NB4 (cell line): ENCODE measurements around the gene RBM7.

ENCODE experiments used
- DNase-seq: peaks from one replicate; pipeline ENCODE4 v3.0.0; 2010; ENCODE audit warnings: low read depth
- H3K4me3 ChIP-seq: one replicate; pipeline ENCODE4 v1.5.1; 2011; ENCODE audit warnings: mild to moderate bottlenecking, low read depth, low read length, moderate library complexity
- MYC ChIP-seq: IDR thresholded peaks from 2 replicates; pipeline ENCODE4 v1.6.1; 2011; ENCODE audit warnings: low read depth, low read length
- POLR2A ChIP-seq: IDR thresholded peaks from 2 replicates; pipeline ENCODE4 v1.6.1; 2011; ENCODE audit warnings: mild to moderate bottlenecking; ENCODE audit not compliant: insufficient read length; ENCODE audit errors: extremely low read depth
- TF ChIP-seq, protein P1 (sequence below): IDR thresholded peaks from one replicate; pipeline ENCODE4 v1.5.1; 2012; ENCODE audit warnings: low read depth, low read length
- TF ChIP-seq, protein P2 (sequence below): IDR thresholded peaks from 2 replicates; pipeline ENCODE4 v1.6.1; 2011; ENCODE audit warnings: low read depth, low read length

RBM7 gene, protein sequence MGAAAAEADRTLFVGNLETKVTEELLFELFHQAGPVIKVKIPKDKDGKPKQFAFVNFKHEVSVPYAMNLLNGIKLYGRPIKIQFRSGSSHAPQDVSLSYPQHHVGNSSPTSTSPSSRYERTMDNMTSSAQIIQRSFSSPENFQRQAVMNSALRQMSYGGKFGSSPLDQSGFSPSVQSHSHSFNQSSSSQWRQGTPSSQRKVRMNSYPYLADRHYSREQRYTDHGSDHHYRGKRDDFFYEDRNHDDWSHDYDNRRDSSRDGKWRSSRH

DNA sequence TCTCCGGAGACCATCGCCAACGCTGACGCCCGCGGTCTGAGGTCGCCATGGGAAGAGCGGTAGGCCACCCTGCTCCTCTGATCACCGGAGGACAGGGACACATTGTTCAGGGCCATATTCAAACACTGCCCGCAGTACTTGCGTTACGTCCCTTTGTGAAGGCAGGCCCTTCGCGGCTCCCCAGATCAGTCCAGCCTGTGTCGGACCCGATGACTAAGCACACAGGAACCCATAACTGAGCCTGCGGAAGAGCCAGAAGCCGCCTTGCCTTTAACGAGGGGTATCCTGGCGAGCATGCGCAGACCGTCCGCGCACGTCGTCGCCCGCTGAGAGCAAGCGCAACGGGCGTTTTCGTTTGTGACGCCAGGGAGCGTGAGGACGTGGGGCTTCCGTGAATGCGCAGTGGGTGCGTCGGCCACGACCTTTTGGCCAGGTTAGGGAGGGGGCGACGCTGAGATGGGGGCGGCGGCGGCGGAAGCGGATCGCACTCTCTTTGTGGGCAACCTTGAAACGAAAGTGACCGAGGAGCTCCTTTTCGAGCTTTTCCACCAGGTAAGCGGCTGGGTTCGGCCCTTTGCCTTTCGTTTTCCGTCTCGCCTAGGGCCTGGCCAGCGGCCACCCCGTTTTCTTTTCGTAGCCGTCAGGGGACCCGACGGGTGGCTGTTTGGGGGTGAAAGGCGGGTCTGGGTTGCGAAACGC, at the start of gene RBM7, which contains the start of gene C11orf71:
Gene RBM7, plus strand, starts transcription at position 451 of the 699 bp plus-strand sequence. Its CDS starts 6 bp downstream, at position 457.
Gene C11orf71, minus strand, starts transcription at position 296 of the 699 bp plus-strand sequence. Its CDS starts 180 bp downstream, at position 116.
- TF ChIP-seq POLR2A (peak; percentile 99), MYC (peak; percentile 85)
- TF ChIP-seq, protein P1, sequence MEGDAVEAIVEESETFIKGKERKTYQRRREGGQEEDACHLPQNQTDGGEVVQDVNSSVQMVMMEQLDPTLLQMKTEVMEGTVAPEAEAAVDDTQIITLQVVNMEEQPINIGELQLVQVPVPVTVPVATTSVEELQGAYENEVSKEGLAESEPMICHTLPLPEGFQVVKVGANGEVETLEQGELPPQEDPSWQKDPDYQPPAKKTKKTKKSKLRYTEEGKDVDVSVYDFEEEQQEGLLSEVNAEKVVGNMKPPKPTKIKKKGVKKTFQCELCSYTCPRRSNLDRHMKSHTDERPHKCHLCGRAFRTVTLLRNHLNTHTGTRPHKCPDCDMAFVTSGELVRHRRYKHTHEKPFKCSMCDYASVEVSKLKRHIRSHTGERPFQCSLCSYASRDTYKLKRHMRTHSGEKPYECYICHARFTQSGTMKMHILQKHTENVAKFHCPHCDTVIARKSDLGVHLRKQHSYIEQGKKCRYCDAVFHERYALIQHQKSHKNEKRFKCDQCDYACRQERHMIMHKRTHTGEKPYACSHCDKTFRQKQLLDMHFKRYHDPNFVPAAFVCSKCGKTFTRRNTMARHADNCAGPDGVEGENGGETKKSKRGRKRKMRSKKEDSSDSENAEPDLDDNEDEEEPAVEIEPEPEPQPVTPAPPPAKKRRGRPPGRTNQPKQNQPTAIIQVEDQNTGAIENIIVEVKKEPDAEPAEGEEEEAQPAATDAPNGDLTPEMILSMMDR: no peak
- TF ChIP-seq, protein P2, sequence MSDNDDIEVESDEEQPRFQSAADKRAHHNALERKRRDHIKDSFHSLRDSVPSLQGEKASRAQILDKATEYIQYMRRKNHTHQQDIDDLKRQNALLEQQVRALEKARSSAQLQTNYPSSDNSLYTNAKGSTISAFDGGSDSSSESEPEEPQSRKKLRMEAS: peak; percentile 82
- peak within 1 kb of the TSS; percentile 83 for H3K4me3 ChIP-seq
- peak; percentile 99 for DNase-seq

DNA sequence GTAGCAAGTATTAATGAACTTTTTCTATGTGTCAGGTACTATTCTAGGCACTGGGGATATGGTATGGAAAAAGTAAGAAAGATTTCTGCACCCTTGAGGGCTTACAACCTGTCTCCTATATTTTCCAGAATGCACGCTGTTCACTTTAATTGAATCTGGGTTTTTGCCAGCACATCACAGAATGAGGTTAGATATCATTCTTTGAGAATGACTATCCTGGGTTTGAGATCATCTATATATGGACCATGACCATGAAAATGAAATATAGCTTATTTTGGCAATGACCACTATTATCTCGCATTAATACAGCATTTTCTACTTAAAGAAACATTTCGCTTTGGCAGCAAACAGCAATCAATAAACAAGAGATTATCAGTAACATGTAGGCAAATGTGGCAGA, 47.0 kb upstream of the RBM7 start:
- TF ChIP-seq MYC: no peak
- no peak overlapping the region for H3K4me3 ChIP-seq
- DNase-seq: no peak

- no peak overlapping the region for H3K4me3 ChIP-seq
- DNase-seq: no peak
- TF ChIP-seq, protein P1: no peak
- TF ChIP-seq, protein P2: no peak
- TF ChIP-seq MYC: no peak
- no peak for TF ChIP-seq POLR2A
Measured at GRCh38 chr11:114354076-114354475, 46.4 kb upstream of the RBM7 start.

GRCh38 chr11:114358716-114359115, 41.8 kb upstream of the RBM7 start:
- TF ChIP-seq, protein P2: peak; percentile 32
- TF ChIP-seq MYC: no peak
- peak; percentile 48 for DNase-seq
- no peak overlapping the region for H3K4me3 ChIP-seq

DNA sequence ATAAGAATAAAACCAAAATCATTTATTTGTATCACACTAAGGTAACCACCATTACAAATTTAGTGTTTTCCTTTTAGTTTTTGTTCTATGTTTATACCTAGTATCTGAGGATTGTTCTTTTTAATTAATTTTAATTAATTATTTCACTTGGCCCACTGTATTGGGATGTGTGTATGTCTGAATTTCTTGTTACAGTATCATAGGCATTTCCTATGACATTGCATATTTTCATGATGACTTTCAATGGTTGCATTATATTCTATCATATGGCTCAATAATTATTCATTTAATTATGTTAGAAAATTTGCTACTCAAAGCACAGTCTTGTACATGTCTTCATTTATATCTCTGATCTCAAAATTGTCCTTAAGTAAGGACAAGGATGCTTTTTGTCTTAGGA, 41.1 kb upstream of the RBM7 start:
- no peak overlapping the region for H3K4me3 ChIP-seq
- no peak for DNase-seq
- TF ChIP-seq, protein P1: no peak
- TF ChIP-seq POLR2A: no peak
- TF ChIP-seq, protein P2: no peak

DNA sequence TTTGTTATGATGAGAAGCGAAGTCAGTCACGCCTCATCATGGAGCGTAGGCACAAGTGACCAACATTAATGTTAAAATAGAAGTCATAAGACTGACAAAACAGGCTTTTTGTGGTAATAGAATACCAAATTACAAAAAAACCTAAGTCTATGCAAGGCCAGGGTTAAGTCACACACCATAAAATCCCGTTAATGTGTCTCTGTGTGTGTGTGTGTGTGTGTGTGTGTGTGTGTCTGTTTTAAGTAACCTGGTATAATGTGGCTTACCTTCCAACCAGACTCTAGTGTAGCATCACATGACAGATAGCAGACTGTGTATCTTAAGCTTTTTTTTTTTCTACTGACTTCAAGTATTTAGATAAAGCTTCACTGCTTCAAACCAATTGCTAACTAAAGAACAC, 38.1 kb upstream of the RBM7 start:
- DNase-seq: no peak
- TF ChIP-seq POLR2A (no peak), MYC (no peak)
- TF ChIP-seq, protein P2: no peak
- TF ChIP-seq, protein P1: no peak

More for the DNA sequence above, 38.1 kb upstream of the RBM7 start:
- H3K4me3 ChIP-seq: no peak overlapping the region
